Measurements from ENCODE around the gene GAL3ST2.

DNA sequence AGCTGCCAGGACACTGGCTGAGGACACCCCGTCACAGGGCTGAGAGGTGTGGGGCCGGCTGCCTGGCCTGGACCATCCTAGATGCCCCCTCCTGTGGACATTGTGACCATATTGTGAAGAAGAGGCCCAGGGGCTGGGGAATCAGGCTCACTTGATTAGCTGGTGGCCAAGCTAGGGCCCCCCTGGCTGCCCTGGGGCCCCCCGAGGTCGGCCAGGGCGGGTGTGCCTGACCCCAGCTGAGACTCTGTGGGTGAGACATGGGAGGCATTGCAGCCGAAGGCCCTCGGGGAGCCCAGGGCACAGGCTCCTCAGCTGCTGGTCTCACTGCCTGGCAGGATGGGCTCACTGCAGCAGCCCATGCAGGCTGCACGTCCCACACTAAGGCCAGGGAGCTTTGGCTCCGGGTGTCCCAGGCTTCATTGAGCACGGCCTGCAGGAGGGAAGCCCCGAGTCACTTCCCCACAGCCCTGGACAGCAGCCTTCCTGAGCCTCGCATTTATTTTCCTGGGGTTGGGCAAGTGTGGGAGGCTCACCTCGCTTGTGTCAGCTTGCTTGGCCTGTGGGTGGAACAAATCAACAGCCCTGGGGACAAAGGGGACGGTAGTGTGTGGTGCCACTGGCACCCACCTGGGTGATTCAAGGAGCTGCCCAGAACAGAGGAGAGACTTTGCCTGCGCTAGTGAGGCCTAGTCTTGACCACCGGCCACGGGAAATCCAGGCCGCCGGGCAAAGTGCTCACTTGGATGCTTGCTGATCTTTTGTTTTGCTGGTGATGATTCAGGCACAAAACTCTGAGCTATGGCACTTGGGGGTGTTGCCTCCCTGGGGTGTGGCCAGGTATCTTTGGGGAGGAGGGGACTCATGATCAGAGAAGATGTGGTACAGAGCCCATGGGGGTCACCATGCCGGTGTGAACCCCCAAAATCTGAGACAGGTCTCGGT is 1.3 kb downstream of the GAL3ST2 start:
- TF ChIP-seq, protein P1, sequence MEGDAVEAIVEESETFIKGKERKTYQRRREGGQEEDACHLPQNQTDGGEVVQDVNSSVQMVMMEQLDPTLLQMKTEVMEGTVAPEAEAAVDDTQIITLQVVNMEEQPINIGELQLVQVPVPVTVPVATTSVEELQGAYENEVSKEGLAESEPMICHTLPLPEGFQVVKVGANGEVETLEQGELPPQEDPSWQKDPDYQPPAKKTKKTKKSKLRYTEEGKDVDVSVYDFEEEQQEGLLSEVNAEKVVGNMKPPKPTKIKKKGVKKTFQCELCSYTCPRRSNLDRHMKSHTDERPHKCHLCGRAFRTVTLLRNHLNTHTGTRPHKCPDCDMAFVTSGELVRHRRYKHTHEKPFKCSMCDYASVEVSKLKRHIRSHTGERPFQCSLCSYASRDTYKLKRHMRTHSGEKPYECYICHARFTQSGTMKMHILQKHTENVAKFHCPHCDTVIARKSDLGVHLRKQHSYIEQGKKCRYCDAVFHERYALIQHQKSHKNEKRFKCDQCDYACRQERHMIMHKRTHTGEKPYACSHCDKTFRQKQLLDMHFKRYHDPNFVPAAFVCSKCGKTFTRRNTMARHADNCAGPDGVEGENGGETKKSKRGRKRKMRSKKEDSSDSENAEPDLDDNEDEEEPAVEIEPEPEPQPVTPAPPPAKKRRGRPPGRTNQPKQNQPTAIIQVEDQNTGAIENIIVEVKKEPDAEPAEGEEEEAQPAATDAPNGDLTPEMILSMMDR (IDR thresholded peaks at IDR 0.05) = no peak
- TF ChIP-seq POLR2A (IDR thresholded peaks at IDR 0.05) = no peak

Data from adrenal gland (tissue), 5 donors.